HG03521 (cell line): ENCODE measurements around the gene LRMDA.
"Not testable (repeated sequence)": the region's sequence is repeated elsewhere in the genome, so short reads cannot be mapped to it uniquely, and the experiment has no call there.

Source experiments
- ATAC-seq: cut with Tn5 transposase; IDR thresholded peaks from one replicate; pipeline ENCODE4 v1.9.1; 2021; ENCODE audit warnings: mild to moderate bottlenecking, moderate library complexity; ENCODE audit not compliant: unreplicated experiment

The LRMDA gene

DNA sequence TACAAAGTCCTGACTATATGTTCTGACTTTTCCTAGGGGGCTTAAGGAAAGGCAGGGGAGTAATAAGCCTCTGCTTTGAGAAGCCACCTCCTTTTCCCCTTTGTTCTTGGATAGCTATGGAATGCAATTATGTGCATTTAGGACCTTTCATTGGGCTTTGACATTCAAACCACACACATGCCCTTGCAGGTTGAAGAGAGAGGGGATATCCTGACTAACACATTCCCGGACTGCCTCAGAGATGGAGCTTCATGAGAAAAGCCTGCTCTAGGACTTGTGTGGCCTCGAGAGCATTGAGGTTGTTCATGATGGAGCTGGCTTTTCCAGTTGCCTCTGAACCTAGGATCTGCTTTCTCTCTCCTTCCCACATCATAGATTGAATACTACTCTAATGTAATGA, 694.5 kb downstream of the LRMDA start:
- no peak for ATAC-seq

DNA sequence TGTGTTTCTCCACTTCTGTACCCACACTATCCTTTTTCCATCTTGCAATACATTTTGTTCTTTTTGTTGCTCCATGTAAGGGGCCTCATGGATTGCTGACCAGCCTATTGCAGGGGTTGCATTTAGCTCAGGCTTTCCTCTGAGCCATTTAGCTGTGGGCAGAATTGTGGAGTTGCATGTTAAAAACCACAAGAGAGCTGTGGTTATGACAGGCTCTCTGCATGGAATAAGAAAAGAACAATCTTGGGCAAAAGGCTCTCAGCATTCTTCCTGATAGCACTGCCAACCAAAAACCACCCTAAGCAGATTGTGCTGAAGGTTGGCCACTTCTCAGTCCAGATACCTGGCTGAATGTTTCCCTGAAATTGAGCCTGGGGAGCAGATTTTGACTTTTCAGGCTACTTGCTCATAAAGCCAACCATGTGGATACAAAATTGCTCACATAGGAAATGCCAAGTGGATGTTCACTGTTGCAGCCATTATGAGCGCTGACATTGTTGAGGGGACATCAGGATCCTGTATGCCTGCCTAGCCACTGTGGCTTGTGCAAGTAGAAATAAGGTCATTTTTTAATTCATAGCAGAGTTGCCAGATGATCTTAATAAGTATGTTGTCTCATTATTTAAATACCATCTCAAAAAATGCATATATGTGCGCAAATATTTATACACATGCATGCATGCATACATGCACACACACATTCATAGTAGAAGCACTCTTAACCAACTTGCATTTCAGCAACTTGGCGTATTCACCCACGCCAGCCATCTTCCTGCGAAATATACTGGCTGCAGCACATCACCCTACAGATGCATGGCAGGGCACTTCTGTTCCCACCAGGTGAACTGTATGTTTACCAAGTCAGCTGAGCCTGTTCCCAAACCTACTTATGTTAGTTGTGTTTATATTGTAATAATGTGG, 695.4 kb downstream of the LRMDA start:
- ATAC-seq: no peak

DNA sequence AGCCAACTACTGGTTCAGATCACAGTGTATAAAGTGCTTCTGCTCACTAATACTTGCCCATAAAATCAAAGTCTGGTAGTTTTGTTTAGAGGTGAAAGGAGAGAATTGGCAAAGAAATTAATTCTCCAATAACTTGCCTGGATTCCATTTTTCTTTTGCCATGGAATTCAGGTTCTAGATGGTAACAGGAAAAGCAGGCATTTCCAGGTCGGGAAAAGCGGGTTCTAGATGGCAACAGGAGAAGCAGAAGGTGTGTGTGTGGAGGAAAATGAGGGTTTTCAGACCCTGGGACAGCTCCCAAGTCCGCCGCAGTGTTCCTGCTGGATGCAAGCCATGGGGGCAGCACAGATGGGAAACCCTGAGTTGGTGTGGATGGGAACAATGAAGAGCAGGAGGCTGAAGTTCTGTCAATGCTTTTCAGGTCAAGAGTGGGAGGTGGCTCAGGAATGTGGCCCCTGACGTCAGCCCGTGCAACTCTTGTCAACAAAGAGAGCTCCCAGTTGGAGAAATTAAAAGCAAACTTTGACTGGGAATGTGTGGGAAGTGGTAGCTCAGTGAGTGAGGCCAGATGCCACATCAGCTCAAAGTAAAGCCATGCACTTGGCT, 696.7 kb downstream of the LRMDA start:
- no peak for ATAC-seq

DNA sequence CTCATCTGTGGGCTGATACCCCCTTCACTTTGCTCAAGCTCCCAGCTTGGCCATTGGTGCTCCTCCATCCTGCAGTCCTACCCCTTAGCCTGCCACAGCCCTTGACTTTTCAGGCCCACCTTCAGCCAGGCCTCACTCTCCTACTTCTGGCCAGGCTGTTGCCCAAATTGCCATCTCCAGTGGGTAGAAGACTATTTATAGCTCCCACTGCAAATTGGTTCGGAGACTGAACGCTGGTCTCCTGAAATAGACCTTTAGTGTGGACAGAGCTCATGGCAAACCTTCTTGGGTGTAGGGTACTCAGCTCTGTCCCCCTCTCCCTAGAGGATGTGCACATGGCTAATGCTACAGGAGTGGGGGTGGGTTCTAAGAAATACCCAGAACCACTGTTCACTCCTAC, 697.8 kb downstream of the LRMDA start:
- no peak for ATAC-seq

- no peak for ATAC-seq
These were observed 699.5 kb downstream of the LRMDA start for GRCh38 chr10:76130892-76131291.

GRCh38 chr10:76133597-76134255, 702.3 kb downstream of the LRMDA start:
- no peak for ATAC-seq

GRCh38 chr10:76136961-76137360, 705.5 kb downstream of the LRMDA start:
- no peak for ATAC-seq

GRCh38 chr10:76138286-76138685, 706.9 kb downstream of the LRMDA start:
- no peak for ATAC-seq

- ATAC-seq: no peak
These were observed 707.5 kb downstream of the LRMDA start for GRCh38 chr10:76138906-76139305.

GRCh38 chr10:76139431-76139830, 708.0 kb downstream of the LRMDA start:
- no peak for ATAC-seq

DNA sequence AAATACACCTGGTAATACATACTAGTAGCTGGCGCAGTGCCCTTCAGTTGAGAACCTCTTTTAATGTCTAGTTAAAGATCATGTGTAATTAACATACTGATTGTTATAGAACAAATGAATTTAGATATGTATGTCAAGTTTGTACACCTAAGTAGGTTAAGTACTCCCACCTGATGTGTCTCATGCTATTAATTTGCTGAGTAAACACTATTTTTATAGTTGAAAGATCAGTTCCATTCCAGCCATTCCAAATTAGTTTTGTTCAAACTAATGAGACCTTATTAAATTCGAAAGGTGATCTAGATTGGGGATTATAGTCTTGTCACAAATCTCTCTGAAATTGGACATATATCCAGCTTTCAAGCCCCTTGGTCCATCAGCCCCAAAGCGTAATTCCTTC, 710.0 kb downstream of the LRMDA start:
- no peak for ATAC-seq

GRCh38 chr10:76148217-76148616, 716.8 kb downstream of the LRMDA start:
- not testable (repeated sequence) for ATAC-seq

DNA sequence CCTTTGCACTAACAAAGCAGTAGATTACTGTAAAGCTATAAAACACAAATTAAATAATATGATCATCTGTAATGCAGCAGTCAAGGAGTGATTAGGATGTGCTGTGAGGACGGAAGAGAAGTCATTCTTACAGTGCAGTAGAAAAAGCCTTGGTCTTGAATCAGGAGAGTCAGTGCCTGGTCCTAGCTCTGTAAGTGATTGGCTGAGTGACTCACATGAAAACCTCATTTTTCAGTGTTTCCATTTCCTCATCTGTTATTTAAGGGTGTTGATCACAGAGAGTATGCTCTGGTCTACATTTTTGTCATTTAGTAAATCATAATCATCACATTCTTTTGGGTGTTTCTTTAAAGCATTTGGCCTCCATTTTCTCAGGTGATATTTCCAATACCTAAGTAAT, 717.8 kb downstream of the LRMDA start:
- ATAC-seq: no peak

DNA sequence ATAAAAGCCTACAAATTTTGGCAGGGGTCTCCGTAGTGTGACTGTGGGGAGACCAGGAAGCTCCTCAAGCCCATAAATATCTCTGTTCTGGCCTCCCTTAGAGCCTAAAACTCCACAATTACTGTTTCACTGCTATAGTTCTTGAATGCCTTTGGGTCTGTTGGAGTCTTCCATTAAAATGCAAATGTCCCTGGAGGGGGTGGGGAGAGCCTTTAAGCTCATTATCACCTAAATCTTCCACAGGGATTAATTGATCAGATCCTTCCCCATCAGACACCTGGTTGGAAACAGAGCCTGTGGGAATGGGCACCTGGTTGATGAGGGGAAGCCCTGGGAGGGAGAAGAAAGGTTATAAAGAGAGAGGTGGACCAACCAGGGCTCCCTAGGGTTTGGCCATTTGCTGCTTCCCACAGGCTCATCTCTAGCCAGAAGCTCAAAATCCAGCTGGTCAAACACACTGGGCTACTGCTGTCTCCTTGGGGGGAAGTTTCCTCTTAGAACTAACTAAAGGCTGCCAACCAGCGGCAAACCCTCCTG, 718.2 kb downstream of the LRMDA start:
- ATAC-seq: no peak

DNA sequence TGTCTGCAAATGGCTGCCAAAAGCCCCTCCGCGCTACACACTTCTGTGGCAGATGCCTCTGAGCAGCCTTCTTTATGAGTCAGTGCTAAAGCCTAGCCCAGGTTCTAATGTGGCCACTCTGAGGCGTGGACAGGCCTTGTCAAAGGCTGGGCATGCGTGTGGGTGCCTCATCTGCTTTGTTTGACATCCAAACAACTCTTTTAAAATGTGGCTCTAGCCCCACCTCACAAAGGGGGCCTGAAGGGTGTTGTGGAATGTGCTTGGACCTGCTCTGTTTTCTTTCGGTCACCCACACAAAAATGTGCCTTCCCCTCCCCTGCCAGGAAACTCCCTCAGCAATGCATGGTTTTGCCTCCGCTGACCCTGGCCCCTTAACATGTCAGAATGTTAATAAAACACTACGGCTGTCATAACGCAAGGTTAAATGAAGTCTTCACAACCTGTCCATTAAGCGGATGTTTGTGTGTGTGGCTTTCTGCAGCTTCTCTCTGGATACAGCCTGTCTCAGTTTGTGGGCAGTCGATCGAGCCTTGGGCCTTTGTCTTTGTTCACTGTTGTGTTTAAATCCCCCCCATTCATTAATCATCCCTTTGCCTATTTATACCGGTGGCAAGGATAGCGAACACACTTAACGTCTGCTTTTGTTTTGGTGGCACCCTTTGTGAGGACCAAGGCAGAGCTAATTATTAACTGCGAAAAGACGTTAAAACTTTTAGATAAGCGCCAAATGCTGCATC, 718.9 kb downstream of the LRMDA start:
- no peak for ATAC-seq

DNA sequence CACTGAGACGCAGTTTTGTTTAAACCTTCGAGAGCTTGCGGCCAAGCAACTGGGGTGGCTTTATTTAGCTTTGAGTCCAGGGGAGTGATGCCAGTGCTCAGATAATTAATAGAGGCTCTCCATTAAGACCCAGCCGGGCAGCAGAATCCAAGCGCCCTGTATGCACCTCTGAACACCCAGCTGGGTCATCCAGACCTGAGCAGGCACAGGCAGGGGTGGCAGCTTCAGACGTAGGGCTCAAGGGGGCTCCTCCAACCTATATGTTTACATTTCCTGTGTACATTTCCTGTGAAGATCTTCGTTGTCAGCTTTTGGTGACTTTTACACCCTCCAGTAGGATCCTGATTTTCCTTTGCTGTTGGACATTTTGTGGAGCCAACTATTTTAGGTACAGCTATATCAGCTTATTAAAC, 719.5 kb downstream of the LRMDA start:
- ATAC-seq: no peak

DNA sequence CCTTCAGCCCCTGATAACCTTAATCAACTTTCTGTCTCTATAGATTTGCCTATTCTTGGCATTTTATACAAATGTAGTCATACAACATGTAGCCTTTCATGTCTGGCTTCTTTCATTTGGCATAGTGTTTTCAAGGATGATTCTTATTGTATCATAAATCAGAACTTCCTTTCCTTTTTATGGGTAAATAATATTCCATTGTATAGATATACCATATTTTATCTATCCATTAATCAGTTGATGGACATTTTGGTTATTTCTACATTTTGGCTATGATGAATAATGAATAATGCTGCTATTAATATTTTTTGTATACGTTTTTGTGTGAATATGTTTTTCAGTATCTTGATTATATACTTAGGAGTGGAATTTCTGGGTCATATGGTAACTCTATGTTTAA, 720.8 kb downstream of the LRMDA start:
- ATAC-seq: no peak

DNA sequence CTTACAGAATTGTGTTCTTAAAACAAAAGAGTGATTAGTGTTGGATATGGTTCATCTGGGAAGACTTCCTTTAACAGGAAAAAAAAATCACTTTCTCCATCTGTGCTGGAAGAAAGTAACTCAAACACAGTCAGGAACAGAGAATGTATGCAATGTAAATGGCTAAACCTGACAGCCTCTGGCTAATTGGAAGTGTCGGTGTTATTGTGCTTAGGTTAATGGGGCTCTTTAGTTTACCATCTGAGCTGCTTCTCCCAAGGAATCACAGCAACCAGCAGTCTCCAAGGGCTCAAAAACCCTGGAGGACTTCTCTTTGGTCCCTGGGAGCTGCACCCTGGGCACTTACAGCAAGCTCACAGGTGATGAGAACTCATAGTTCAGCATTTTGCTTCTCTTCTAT, 724.5 kb downstream of the LRMDA start:
- ATAC-seq: no peak

DNA sequence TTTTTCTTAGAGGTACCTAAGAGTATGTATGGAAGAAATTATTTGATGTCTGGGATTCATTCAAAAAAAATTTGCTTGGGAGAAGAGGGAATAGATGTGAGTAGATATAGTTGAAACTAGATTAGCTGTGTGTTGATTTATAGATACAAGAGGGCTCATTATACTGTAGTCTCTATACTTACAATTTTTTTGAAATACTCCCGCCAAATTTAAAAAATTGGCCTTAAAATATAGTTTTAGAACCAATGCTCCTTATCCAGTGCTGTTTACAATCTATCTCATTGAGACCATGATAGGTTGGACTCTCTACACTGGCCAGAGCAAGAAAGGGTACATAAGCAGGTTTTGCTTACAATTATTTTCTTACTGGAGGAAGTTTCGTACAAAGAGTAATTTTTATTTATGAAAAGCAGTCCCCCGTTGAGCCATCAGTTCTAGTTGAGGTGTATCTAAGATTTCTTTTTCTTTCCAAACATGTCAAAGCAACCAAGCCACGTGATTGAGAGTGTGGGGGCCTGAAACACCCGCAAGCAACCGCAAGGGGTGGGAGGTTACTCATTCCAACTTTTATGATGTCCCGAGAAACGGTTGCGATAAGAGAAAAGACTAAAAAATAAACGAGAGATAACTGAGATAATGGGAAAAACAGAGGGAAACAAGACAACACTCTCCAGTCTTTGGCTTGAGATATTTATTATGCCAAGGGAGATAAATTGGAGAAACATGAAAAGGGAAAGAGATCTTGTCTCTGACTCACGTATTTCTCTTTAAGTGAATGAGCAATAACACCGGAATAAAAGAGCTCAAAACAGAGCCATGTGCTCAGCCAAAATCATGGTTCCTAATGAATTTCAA, 729.2 kb downstream of the LRMDA start:
- ATAC-seq: no peak

DNA sequence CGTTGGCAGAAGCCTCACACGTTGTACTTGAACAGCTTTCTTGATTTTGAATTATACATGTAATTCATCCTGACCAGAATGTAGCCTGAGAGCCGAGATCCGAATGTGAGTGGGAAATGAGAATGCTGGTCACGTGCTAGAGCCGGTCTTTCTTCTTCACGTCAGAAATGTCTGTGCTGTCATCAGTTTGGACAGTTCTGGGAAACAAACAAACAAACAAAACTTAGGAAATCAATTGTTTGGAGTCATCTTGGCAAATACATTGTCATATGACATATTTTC, 729.8 kb downstream of the LRMDA start:
- ATAC-seq: no peak
